Heart left ventricle (tissue), 13 donors: ENCODE measurements around the gene DUSP5.

Experiments used
- CTCF ChIP-seq, 12 donors: fragments of 200-600 bp; sonication (generic) in 4 of 12; IDR thresholded peaks; one replicate each; pipeline versions ENCODE4 v1.5.0 to v1.8.0; 2018 to 2022; ENCODE audit warnings: antibody characterized with exemption in 12 of 12, mild to moderate bottlenecking in 5 of 12
- POLR2A ChIP-seq, 2 donors: fragments of 450-650 bp; IDR thresholded peaks; one replicate each; pipeline ENCODE4 v1.6.1; 2017; ENCODE audit warnings: antibody characterized with exemption in 2 of 2, mild to moderate bottlenecking in 2 of 2, moderate library complexity in 2 of 2
- donor health status: ischemic (EF 13 %, LVEDD 7.1; RV severe dilation, severe dysfunction).
- donor health status: DM: no; HTN: yes; CAD: no.
- donor health status: DM: no; HTN: no; CAD: no.
- donor health status: ischemic (EF 25% LVEDD 6.9; RV normal size, moderate dysfunction).
- donor health status: ischemic (EF 25% LVEDD 5.7; RV mildly dilated, moderate dysfunction).
- donor health status: ischemic (EF 35%, LVEDD 5.7; RV mildly dilated, moderate dysfunction).
- donor health status: nonischemic (EF 11% LVEDD 7.7; RV severe dilation, severe dysfunction).
- donor health status: DM: yes; HTN: yes; CAD: no.
- donor health status: PGD.
- donor health status: ischemic (EF 29% LVEDD 5.4; RV normal size, mild dysfunction).
- donor health status: nonischemic (EF 23%, LVEDD 6.1; RV moderate dilation, normal function).

DNA sequence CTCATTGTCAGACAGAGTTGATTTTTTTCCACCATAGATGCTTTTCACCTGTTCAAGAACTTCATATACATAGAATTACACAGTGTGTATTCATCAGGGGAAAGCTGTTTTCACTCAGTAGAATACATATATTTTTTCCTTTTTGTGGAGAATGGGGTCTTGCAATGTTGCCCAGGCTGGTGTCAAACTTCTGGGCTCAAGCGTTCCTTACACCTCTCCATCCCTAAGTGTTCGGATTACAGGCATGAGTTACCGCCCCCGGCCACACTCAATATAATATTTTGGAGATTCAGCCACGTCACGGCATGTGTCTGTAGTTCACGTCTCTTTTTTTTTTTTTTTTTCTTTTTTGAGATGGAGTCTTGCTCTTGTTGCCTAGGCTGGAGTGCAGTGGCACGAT is 62.3 kb downstream of the DUSP5 start:
- TF ChIP-seq CTCF (IDR thresholded peaks at IDR 0.05) (no peak), POLR2A (IDR thresholded peaks at IDR 0.05) (no peak)
